ENCODE results near the gene ATG10.

- TF ChIP-seq CTCF (IDR thresholded peaks at IDR 0.05; ENCODE audit: insufficient read depth, low read depth, low read length) (no peak), EZH2 (IDR thresholded peaks at IDR 0.05; ENCODE audit: insufficient read depth, low read length) (no peak)
These were observed 284.0 kb downstream of the ATG10 start for GRCh38 chr5:82255844-82256243.

Measured in astrocyte (in vitro differentiated cells and primary cell).